ENCODE measurements around the gene SART1. TPM values are rescaled to one million over a fixed set of nuclear protein-coding genes. Genes with fewer than 3 reads are reported as not detected.

Gene SART1
- total and polyA plus RNA-seq, 10 of the 15 experiments (the other 5 are each of a cell fraction or from before 2014, with no cell fraction given): 6.2 to 60.5 (median 37.4) TPM

GRCh38 chr11:66020212-66020611 is 58.7 kb downstream of the SART1 start:
- intact Hi-C loops (cut with micrococcal nuclease; ENCODE audit: unreplicated experiment) (no loop called here), in situ Hi-C loops (cut with MboI) (no loop called here)
- ChIA-PET SMC1A (ENCODE audit: uncharacterized antibody, unreplicated experiment) (no interaction called here), CTCF (interaction anchor here (1.1 to 2.2 kb wide), 3 partner anchors 25 to 115 kb away, joined by 4 to 5 read pairs (median 4); no protein-coding TSS in a partner anchor), POLR2A (no interaction called here), RAD21 (ENCODE audit: unreplicated experiment) (no interaction called here)
- FAIRE-seq: no peak
- Histone ChIP-seq H2AFZ (ENCODE audit: control insufficient read depth, low read depth, low read length) (no peak overlapping the region), H3K27ac (ENCODE audit: control insufficient read depth, insufficient read depth) (no peak overlapping the region), H3K9me3 (replicated peaks; ENCODE audit: control insufficient read depth, insufficient read depth, low read length) (no peaks in the 10 kb centered on the region), H3K4me2 (ENCODE audit: control insufficient read depth, insufficient read depth) (no peak overlapping the region), H4K20me1 (ENCODE audit: control insufficient read depth, insufficient read depth) (no peaks in the 10 kb centered on the region), H3K36me3 (ENCODE audit: control insufficient read depth in 2 of 2, insufficient read depth in 2 of 2, low read length in 1 of 2) (no peaks in the 10 kb centered on the region), H3K4me1 (ENCODE audit: control insufficient read depth, insufficient read depth, low read length) (no peaks in the 10 kb centered on the region), H3K9ac (ENCODE audit: control insufficient read depth, insufficient read depth, low read length) (no peak overlapping the region), H3K79me2 (ENCODE audit: control insufficient read depth, insufficient read depth, low read length) (no peaks in the 10 kb centered on the region), H3K4me3 (no peak overlapping the region), H3K27me3 (replicated peaks in 1 of 2; ENCODE audit: control insufficient read depth in 2 of 2, insufficient read depth in 2 of 2, low read length in 1 of 2) (0 out of 4 replicates have a peak, but pooled peaks cover 0 to 3% of the 10 kb centered on the region in 2 experiments)
- no TSS peak for BruUV-seq (replicated peaks)
- TF ChIP-seq GATAD2B (conservative IDR thresholded peaks at IDR 0.05; ENCODE audit: low read depth): no peak
- no peak for TF ChIP-seq SIN3A (IDR thresholded peaks at IDR 0.05; ENCODE audit: low read depth, low read length)
- no peak for TF ChIP-seq ETV6 (conservative IDR thresholded peaks at IDR 0.05 in 1 of 2, IDR thresholded peaks at IDR 0.05 in 1 of 2; ENCODE audit: borderline replicate concordance in 1 of 2, low read depth in 1 of 2)
- TF ChIP-seq E2F8 (IDR thresholded peaks at IDR 0.05; ENCODE audit: low read depth, partially characterized antibody): no peak
- no peak for TF ChIP-seq TAF1 (IDR thresholded peaks at IDR 0.05; ENCODE audit: borderline replicate concordance, low read depth, low read length)
- TF ChIP-seq SPI1 (IDR thresholded peaks at IDR 0.05; ENCODE audit: borderline replicate concordance, insufficient read depth, low read depth, low read length): no peak
- TF ChIP-seq TCF12 (IDR thresholded peaks at IDR 0.05; ENCODE audit: low read depth, low read length): no peak
- TF ChIP-seq PAX8 (IDR thresholded peaks at IDR 0.05): no peak
- no peak for TF ChIP-seq TCF7 (IDR thresholded peaks at IDR 0.05; ENCODE audit: borderline replicate concordance)
- TF ChIP-seq IKZF1 (conservative IDR thresholded peaks at IDR 0.05): no peak
- no peak for ATAC-seq
- no peak for DNase-seq (ENCODE audit: low read depth, low spot score)
- 43% methylated on average over 8 of the region's 8 CpGs for WGBS (ENCODE audit: insufficient coverage, insufficient replicate concordance, low lambda C conversion rate, missing lambda C conversion rate)

All from GM12878 (cell line).